Fibroblast of gingiva (primary cell): Measurements from ENCODE around the gene ZNF609.
A peak's percentile ranks its signal among the peaks of the same experiment; 100 is the strongest.
"Not testable (repeated sequence)": the region's sequence is repeated elsewhere in the genome, so short reads cannot be mapped to it uniquely, and the experiment has no call there.

Experiments used
- DNase-seq: peaks from one replicate; pipeline ENCODE4 v3.0.0-alpha.2; 2011; ENCODE audit warnings: low read depth

The ZNF609 gene

GRCh38 chr15:64583519-64583918 is 123.1 kb downstream of the ZNF609 start:
- DNase-seq: no peak

DNA sequence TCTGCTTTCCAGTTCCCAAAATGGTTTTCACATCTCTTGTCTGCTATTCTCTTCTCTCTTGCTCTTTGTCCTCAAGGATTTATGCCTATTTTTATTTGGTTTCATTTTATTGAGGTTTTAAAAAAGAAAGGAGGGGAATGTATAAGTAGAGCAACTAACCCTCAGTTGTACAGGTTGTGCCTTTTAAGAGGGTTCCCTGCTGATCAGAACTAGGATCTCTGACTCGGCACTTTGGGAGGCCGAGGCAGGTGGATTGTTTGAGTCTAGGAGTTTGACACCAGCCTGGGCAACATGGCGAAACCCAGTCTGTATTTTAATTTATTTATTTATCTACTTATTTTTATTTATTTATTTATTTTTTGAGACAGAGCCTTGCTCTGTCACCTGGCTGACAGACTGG is 123.6 kb downstream of the ZNF609 start:
- DNase-seq: no peak

DNA sequence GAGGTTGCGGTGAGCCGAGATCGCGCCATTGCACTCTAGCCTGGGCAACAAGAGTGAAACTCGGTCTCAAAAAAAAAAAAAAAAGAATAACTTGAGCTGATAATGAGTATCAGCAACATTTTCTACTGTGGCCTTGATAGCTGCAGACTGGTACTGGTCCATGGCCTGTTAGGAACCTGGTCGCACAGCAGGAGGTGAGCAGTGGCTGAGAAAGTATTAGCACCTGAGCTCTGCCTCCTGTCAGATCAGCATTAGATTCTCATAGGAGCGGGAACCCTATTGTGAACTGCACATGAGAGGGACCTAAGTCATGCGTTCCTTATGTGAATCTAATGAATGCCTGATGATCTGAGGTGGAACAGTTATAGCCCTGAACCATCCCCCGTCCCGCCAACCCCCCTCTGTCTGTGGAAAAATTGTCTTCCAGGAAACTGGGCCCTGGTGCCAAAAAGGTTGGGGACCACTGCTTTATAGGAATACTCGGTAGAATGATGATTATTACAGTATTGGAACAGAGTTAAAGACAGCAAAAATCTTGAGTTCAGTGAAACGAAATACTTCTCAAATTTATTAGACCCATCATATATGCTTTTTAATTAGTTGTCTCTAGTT is 126.0 kb downstream of the ZNF609 start:
- no peak for DNase-seq

DNA sequence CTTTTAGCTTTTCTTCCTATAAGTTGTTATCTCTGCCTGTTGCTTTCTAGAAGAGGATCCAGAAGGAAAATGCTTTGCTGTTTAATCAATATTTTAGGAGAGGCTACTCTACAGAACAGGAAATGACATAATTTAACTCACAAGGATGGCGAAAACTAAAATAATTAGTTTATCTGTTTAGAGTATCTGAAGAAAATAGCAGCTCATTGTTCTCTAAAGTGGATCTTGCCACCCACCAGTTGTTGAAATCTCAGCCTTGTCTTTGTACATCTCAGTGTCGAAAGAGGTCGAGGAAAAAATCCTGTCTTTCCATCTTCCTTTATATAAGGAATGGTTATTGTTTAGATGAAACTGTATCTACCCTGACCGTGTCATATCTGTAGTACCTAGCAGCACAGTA is 126.6 kb downstream of the ZNF609 start:
- DNase-seq: no peak

DNA sequence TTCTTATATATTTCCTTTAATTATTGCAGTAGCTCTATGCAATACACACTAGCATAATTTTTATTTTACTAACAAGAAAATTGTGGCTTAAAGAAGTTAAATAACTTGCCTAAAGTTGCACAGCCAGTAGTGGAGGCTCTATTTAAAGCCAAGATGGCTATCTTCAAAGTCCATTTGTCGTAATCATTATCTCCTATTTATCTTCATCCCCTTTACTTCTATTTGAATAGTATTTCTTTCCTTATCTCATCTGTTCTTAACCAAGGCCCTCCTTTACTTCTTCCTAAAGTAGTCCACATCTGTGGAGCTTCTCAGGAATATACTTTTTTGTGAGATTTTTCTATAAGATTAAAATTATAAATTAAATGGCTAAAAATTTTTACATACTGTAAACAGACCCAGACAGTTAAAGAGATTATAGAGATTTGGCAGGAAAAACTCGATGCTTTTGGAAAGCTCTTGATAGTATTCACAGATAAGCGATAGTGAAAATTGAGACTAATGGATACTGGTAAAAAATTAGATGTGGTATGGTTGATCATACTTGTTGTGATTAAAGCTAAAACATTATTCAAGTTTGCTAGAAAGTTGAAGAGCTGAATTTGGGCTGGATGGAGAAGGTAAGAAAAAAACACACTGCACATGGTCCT is 129.2 kb downstream of the ZNF609 start:
- DNase-seq: no peak

DNA sequence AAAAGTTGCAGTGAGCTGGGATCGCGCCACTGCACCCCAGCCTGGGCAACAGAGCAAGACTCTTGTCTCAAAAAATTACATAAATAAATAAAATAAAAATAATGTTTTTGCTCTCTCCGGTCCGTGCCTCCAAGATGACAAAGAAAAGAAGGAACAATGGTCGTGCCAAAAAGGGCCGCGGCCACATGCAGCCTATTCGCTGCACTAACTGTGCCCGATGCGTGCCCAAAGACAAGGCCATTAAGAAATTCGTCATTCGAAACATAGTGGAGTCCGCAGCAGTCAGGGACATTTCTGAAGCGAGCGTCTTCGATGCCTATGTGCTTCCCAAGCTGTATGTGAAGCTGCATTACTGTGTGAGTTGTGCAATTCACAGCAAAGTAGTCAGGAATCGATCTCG is 132.5 kb downstream of the ZNF609 start:
- DNase-seq: not testable (repeated sequence)

DNA sequence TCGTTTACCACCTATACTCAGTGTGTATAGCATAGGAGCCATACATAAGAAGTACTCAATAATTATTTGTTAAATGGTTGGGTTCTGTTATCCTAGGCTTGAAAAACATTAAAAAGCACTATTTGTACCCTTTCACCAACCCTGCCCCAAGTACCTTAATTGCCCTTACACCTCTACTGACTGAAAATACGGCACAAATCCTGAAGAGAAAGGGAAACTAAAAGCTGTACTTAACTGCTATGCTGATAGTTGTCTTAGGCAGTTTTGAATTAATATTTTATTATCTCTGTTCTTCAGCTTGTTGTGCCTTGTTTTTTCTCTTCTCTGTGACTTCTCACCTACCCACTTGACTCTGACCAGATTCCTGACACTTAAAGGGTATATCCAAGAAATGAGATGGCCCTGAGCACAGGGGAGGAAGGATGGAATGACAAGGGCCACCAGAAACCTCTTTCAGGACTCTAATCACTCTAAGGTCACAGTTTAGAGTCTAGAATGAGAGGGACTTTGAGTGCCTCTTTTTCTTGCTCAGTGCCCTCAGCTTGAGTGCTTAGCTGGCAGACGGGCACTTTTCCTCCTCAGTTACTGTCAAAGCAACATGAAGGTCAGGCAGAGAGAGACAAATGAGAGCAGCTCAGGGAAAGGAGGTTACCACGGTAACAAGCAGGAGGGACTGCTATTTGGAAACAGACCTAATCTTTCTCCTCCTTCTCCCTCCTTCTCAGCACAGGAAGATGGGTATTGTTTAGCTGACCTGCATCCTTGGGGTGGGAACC is 136.5 kb downstream of the ZNF609 start:
- peak; percentile 72 for DNase-seq

DNA sequence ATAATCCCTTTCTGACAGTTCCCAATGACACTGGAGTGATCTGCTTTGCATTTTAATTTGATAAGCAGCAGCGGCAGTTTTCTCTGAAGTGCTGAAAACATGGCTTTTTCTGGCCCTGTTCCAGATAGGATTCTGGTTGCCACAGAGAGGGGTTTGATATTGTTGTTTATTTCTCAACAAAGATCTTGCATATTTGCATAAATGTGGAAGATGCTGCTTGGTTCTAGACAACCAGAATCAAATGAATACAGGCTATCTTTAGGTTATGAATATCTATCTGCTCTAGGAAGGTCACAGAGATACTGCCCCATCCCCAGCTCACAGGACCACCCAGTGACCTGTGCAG is 137.1 kb downstream of the ZNF609 start:
- DNase-seq: no peak

DNA sequence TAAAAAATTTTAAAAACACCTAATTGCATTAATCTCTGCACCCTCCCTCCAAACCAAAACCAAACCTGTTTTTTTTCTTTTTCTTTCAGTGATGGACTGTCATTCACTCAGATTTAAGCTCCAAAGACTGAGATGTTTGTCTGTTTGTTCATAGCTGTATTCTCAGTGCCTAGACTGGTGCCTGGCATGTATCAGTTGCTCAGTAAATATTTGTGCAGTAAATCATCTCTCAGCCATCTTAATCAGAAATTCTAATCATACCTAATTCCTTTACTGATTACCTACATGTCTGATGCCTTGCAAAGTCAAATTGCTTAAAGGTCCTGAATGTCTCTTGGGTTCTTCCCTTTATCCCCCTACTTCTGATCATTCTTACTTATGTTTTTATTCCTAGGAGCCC is 138.8 kb downstream of the ZNF609 start:
- no peak for DNase-seq

DNA sequence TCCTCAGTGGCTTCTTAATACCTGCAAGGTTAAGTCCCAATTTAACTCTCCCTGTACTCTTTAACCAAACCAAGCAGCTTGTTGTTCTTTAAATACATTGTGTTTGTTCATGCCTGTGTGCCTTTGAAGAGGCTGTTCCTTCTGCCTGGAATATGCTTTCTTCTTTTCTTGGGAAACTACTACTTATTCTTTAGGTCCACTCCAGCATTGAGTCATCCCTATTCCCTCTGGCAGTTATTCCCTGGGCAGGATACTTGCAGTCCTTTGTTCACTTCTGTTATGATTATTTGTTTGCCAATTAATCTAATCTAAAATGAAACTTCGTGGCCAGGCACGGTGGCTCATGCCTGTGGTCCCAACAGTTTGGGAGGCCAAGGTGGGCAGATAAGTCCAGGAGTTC is 139.3 kb downstream of the ZNF609 start:
- no peak for DNase-seq

- DNase-seq: no peak
Observed at GRCh38 chr15:64600794-64601193, 140.4 kb downstream of the ZNF609 start.

DNA sequence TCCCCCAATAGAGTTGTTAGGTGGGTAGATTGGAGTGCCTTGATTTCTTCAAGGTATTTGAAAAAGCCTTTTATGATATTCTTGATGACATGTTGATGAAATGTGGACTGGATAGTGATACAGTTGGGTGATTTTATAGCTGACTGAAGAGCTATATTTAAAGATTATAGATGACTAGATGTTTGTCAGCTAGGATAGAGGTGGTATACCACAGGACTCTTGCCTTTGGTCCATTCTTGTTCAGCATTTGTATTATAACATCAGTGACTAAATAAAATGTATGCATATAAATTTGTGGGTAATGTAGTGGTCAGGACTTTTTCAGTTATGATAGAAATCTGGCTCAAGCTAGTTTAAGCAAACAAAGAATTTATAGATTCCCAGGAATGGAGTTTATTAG is 143.9 kb downstream of the ZNF609 start:
- DNase-seq: no peak

DNA sequence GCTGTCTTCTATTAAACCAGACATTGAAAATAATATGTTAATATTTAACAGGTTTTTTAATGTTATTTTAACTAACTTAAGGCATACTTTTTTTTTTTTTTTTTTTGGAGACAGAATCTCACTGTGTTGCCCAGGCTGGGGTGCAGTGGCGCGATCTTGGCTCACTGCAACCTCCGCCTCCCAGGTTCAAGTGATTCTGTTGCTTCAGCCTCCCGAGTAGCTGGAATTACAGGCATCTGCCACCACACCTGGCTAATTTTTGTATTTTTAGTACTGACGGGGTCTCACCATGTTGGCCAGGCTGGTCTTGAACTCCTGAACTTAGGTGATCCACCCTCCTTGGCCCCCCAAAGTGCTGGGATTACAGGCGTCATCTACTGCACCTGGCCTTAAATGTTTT is 147.0 kb downstream of the ZNF609 start:
- DNase-seq: not testable (repeated sequence)

GRCh38 chr15:64610257-64610919 is 150.0 kb downstream of the ZNF609 start:
- no peak for DNase-seq

- DNase-seq: no peak
Observed at GRCh38 chr15:64611085-64611725, 150.8 kb downstream of the ZNF609 start.

GRCh38 chr15:64614519-64614918 is 154.1 kb downstream of the ZNF609 start:
- DNase-seq: no peak

GRCh38 chr15:64617727-64618126 is 157.3 kb downstream of the ZNF609 start:
- DNase-seq: no peak

DNA sequence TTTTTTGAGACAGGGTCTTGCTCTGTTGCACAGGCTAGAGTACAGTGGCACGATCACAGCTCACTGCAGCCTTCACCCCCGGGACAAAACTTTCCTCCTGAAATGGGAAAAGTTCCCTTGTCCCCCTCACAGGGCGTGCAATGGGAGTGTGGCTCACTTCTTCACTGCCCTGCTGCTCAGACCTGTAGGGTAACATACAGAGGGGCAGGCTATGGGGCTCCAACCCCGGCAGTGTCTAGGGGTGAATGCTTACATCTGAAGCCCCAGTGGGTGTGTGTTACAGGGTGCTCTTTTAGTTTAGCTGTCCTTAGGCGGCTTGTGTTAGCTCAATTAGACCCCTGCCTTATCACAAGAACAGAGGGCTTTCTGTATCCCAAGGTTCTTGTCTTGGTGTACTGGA is 157.8 kb downstream of the ZNF609 start:
- no peak for DNase-seq

GRCh38 chr15:64618540-64618939 is 158.2 kb downstream of the ZNF609 start:
- no peak for DNase-seq

DNA sequence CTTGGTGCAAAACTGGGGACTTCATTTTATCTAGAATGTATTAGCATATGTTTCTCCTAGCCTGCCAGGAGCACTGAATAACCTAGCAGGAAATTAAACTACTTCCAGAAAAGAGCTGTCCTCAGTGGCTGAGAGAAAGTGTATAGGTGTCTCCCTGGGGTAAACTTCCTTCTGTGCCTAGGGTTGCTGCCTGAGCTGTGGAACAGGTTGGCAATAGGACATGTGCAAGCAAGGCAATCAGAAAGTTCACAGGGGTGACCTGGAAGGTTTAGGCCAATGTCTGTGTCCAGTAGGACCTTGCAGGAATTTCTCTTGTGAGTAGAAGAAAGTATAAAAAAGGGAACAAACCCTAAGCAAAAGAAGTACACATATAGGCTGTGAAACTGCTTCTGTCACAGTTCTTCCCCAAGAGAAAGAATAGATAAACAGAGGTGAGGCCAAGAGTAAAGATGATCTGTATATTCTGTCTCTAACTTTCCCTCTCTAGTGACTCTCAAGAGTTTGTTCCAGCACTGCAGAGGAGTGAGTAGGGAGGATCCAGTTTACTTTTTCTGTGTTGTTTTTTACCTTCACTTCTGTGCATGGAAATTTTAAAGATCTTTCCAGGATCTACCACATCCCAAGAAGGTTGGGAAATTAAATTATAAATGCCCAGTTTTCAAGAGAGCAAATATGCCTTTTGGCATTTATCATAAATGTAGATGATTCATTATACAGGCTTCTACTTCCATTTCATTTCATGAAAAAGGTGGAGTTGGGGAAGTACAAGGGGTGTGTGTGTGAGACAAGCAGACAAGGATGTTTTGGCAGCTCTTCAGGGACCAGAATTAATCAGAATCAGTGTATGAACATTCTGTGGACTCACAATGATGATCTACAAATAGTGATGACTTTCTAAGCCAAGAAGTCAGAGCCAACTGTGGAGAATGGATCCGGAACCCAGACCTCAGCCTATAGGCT is 159.8 kb downstream of the ZNF609 start:
- peak; percentile 56 for DNase-seq

DNA sequence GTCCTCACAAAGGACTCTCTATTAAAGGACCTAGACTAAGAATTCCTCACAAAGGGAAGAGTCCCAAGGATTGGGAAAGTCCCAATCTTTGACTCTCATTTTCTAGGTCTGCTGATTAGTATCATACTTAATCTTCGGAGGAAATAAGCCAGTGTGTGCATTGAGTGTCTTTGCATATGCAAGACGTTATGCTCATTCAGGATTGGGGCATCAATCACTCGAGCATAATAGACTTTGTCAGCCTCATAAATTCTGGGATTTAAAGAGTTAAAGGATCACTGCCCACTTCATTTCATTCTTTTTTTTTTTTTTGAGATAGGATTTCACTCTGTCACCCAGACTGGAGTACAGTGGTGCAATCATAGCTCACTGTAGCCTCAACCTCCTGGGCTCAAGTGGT is 160.7 kb downstream of the ZNF609 start:
- no peak for DNase-seq
